GM12875 (cell line): ENCODE results near the gene SMIM24.

Experiments used
- H3K4me3 ChIP-seq: one replicate; pipeline ENCODE4 v1.5.1; 2011; ENCODE audit warnings: low read depth, low read length, control low read depth
- TF ChIP-seq, protein P1 (sequence below): IDR thresholded peaks from 2 replicates; pipeline ENCODE4 v1.5.1; 2011; ENCODE audit warnings: low read depth, mild to moderate bottlenecking, control low read depth, inconsistent platforms, low read length, moderate library complexity, borderline replicate concordance; ENCODE audit not compliant: insufficient read depth

The SMIM24 gene

GRCh38 chr19:3426433-3426832 is 53.9 kb downstream of the SMIM24 start:
- no peak overlapping the region for H3K4me3 ChIP-seq
- TF ChIP-seq, protein P1, sequence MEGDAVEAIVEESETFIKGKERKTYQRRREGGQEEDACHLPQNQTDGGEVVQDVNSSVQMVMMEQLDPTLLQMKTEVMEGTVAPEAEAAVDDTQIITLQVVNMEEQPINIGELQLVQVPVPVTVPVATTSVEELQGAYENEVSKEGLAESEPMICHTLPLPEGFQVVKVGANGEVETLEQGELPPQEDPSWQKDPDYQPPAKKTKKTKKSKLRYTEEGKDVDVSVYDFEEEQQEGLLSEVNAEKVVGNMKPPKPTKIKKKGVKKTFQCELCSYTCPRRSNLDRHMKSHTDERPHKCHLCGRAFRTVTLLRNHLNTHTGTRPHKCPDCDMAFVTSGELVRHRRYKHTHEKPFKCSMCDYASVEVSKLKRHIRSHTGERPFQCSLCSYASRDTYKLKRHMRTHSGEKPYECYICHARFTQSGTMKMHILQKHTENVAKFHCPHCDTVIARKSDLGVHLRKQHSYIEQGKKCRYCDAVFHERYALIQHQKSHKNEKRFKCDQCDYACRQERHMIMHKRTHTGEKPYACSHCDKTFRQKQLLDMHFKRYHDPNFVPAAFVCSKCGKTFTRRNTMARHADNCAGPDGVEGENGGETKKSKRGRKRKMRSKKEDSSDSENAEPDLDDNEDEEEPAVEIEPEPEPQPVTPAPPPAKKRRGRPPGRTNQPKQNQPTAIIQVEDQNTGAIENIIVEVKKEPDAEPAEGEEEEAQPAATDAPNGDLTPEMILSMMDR: no peak
